K562 (cell line): ENCODE data around the gene GPD2.

Experiments used
- TAF1 ChIP-seq: IDR thresholded peaks from 2 replicates; pipeline ENCODE4 v1.6.1; 2011; ENCODE audit warnings: mild to moderate bottlenecking, low read length, moderate library complexity; ENCODE audit not compliant: insufficient read depth, control insufficient read depth, severe bottlenecking; ENCODE audit errors: extremely low read depth
- TCF7L2 ChIP-seq: fragments of 150-350 bp; IDR thresholded peaks from 2 replicates; pipeline ENCODE4 v1.6.1; 2016; ENCODE audit warnings: low read depth, mild to moderate bottlenecking, low read length, moderate library complexity
- TF ChIP-seq, protein P1 (sequence below), 3 experiments: IDR thresholded peaks in 2 of 3; conservative IDR thresholded peaks in 1 of 3; 2 replicates each; pipeline ENCODE4 v1.5.1; 2011 to 2012; ENCODE audit warnings: low read length in 3 of 3, mild to moderate bottlenecking in 3 of 3, control low read depth in 2 of 3, improper control_type of control experiment in 1 of 3, inconsistent platforms in 1 of 3, low read depth in 1 of 3, mixed read lengths in 1 of 3, moderate library complexity in 1 of 3; ENCODE audit not compliant: insufficient read depth in 2 of 3

GRCh38 chr2:156430236-156430979 is 5.8 kb upstream of the GPD2 start:
- TF ChIP-seq, protein P1, sequence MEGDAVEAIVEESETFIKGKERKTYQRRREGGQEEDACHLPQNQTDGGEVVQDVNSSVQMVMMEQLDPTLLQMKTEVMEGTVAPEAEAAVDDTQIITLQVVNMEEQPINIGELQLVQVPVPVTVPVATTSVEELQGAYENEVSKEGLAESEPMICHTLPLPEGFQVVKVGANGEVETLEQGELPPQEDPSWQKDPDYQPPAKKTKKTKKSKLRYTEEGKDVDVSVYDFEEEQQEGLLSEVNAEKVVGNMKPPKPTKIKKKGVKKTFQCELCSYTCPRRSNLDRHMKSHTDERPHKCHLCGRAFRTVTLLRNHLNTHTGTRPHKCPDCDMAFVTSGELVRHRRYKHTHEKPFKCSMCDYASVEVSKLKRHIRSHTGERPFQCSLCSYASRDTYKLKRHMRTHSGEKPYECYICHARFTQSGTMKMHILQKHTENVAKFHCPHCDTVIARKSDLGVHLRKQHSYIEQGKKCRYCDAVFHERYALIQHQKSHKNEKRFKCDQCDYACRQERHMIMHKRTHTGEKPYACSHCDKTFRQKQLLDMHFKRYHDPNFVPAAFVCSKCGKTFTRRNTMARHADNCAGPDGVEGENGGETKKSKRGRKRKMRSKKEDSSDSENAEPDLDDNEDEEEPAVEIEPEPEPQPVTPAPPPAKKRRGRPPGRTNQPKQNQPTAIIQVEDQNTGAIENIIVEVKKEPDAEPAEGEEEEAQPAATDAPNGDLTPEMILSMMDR (IDR thresholded peaks at IDR 0.05 in 2 of 3, conservative IDR thresholded peaks at IDR 0.05 in 1 of 3; ENCODE audit: insufficient read depth in 2 of 3, low read depth in 1 of 3, low read length in 3 of 3): no peak
- no peak for TF ChIP-seq TAF1
- no peak for TF ChIP-seq TCF7L2
